PC-3 (cell line): ENCODE data around the gene SP1.
"Not testable (repeated sequence)": the region's sequence is repeated elsewhere in the genome, so short reads cannot be mapped to it uniquely, and the experiment has no call there.

Experiments used
- EZH2phosphoT487 ChIP-seq: fragments of 300-600 bp; sonication (generic); IDR thresholded peaks from 2 replicates; pipeline ENCODE4 v1.6.1; 2018; ENCODE audit warnings: mild to moderate bottlenecking, antibody characterized with exemption, low read length, borderline replicate concordance
- TF ChIP-seq, protein P1 (sequence below): fragments of 300-600 bp; sonication (generic); conservative IDR thresholded peaks from 2 replicates; pipeline ENCODE4 v1.5.1; 2017; ENCODE audit warnings: antibody characterized with exemption, low read depth, mild to moderate bottlenecking, low read length

DNA sequence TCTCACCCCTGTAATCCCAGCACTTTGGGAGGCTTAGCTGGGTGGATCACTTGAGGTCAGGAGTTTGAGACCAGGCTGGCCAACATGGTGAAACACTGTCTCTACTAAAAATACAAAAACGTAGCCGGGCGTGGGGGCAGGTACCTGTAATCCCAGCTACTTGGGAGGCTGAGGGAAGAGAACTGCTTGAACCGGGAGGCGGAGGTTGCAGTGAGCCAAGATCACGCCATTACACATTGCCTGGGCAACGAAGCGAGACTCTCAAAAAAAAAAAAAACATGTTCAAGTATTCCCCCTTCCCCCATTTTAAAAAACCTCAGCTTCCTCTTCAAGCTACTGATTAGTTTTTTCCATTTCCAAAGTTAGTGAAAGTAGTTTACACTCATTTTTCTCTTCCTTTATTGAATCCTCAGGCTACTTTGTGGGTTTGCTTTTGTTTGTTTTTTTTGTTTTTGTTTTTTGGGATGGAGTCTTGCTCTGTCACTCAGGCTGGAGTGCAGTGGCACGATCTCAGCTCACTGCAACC is 37.4 kb downstream of the SP1 start:
- TF ChIP-seq, protein P1, sequence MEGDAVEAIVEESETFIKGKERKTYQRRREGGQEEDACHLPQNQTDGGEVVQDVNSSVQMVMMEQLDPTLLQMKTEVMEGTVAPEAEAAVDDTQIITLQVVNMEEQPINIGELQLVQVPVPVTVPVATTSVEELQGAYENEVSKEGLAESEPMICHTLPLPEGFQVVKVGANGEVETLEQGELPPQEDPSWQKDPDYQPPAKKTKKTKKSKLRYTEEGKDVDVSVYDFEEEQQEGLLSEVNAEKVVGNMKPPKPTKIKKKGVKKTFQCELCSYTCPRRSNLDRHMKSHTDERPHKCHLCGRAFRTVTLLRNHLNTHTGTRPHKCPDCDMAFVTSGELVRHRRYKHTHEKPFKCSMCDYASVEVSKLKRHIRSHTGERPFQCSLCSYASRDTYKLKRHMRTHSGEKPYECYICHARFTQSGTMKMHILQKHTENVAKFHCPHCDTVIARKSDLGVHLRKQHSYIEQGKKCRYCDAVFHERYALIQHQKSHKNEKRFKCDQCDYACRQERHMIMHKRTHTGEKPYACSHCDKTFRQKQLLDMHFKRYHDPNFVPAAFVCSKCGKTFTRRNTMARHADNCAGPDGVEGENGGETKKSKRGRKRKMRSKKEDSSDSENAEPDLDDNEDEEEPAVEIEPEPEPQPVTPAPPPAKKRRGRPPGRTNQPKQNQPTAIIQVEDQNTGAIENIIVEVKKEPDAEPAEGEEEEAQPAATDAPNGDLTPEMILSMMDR, result not testable (repeated sequence)
- not testable (repeated sequence) for TF ChIP-seq EZH2phosphoT487
